GM18520 (cell line): ENCODE measurements around the gene FOSL1.
A peak's percentile ranks its signal among the peaks of the same experiment; 100 is the strongest.
"Not testable (repeated sequence)": the region's sequence is repeated elsewhere in the genome, so short reads cannot be mapped to it uniquely, and the experiment has no call there.

Source experiments
- ATAC-seq: cut with Tn5 transposase; IDR thresholded peaks from one replicate; pipeline ENCODE4 v1.9.1; 2021; ENCODE audit not compliant: unreplicated experiment

The FOSL1 gene

DNA sequence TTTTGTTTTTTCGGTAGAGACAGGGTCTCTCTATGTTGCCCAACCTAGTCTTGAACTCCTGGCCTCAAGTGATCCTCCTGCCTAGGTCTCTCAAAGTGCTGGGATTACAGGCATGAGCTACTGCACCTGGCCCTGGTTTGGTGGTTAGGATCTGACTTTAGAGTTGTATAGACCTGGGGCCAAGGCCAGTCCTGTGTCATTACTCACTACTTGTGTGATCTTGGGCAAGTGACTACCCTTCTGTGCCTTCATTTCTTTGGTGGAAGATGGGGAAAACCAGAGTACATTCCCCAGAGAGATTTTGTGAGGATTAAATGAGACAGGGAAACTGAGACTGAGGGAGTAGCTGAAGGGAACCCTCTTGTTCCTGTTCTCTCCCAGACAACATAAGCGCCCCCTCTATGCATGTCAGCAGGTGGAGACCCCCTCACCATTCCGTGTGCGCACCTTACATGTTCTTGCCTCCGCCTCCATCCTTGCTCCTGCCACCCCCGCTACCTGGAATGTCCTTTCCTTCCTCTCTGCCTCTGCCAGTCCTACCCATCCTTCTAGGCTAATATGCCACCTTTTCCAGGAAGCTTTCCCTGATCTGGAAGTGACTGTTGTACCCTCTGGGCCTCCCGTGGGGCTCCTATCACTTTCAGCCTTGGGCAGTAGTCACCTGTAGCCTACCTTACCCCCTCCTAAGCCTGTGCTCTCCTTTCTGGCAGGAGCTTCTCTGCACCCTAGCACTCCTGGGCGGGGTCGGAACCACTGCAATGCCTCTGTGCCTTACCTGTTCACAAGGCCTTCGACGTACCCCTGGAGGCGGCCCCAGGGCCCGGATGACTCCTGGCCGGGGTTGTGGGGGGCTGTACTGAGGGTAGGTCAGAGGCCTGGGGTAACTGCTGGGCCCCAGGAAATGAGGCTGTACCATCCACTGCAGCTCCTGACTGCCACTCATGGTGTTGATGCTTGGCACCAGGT, 3.9 kb downstream of the FOSL1 start:
- ATAC-seq = no peak

DNA sequence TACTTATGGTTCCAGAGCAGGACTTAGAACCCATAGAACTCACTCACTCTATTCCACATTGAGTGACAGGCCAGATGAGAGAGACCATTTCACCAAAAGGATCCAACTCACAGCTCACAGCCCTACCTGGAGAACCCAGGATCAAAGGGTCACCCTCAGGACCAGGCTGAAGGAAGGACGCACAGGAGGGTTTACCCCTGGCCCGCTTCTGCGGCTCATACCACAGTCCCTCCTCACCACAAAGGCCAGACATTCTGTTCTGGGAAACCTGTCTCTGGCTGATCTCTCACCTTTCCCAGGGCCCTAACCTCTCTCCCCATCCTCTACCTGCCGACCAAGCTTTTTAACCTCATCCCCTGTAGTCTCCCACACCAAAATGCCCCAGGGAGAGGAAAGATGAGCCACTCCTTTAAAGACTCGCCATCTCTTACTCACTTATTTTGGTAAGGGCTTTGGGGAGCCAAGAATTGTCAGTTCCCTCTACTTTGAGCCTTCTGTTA, 4.7 kb downstream of the FOSL1 start:
- no peak for ATAC-seq

DNA sequence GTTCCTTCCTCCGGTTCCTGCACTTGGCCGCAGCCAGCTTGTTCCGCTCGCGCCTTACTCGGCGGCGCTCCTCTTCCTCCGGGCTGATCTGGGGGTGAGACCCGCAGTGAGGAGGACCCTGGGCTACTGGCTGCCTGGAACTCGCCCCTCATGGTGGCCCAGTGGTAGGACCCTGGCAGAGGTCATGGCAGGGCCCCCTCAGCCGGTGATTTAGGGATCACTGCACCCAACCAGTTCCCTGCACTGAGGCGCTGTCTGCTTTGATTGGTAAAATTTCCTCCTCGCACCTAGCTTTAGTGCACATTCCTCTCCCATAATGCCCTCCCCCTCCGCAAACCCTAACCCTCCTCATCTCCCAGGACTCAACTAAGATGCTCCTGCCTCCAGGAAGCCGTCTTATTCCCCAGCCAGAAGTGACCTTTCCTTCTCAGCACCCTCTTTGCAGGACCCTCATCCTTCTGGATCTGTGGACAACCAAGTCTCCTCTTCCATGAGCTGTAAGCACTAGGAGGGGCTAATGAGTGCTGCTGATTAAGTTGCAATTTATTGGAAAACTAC, 6.1 kb downstream of the FOSL1 start:
- no peak for ATAC-seq

DNA sequence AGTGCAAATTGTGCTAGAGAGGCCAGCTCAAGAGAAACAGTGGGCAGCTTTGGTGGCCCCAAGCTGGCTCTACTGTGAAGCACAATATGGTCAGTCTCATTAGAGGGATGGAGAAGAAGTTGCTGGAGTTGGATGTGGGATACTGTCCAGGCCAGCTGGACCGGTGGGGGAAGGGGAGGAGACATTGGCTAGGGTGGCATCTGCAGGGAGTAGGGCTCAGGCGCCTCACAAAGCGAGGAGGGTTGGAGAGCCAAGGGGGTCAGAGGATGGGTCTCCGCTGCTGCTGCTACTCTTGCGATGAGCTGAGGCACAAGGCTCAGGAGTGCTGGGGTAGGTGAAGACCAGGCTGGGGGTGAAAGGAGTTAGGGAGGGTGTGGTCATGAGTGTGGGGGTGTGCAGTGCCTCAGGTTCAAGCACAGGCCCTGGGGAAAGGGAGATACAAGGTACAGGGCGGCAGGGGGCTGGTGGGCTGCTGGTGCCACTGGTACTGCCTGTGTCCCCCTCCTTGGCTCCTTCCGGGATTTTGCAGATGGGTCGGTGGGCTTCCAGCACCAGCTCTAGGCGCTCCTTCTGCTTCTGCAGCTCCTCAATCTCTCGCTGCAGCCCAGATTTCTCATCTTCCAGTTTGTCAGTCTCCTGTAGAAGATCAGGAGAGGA, 7.4 kb downstream of the FOSL1 start:
- no peak for ATAC-seq

DNA sequence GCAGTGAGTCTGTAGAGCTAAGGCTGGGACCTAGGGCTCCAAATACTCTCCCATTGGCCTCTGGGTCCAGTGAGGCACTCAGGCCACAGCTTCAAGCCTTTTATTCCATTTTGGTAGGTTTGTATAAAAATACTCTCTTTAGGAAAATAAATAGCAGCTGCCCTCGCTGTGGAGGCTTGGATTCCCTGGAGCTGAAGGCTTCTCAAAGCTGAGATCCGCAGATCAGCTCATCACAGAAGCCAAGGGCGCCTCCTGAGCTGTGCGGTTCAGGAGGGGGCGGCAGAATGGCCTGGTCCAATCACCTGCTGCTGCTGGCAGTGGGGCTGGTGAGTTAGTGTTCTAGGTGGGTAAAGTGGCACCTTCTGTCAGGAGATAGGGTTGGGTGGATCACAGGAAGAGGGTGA, 8.0 kb downstream of the FOSL1 start:
- not testable (repeated sequence) for ATAC-seq

DNA sequence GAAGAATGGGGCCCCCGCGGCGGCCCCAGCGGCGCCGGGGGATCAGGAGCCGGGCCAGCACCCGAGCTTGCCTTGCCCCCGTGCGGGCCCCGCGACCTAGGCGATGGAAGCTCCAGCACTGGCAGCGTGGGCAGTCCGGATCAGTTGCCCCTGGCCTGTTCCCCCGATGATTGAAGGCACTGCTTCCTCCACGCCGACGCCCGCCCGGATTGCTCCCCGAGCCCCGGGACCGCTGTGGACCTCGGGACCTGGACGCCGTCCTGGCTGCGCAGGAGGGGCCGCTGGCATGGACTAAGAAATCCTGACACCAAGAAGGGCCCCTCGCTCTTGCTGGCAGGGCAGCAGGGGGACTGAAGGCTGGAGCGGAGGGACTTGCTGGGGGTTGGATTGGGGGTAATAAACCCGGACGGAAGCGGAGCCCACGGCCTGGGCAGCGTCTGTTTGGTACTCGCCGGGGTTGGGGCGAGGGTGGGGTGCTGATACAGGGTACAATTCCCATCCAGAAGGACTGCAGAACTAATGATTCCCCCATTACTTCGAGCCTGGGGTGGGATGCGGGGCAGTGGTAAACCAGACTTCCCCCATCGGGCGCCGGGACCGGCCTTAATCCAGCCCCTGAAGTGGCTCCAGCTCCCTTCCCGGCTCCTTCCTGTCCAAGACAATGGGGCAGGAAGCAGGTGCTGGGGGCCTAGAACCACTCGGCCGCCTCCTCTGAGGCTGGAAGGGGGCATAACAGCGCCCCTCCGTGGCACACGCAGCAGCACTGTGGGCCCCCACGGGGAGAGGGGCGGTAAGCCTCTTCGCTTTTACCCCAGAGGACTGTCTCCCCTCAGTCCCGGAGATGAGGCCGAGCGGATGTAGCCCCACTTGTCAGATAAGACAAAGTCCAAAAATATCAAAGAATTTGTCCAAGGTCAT, 8.7 kb downstream of the FOSL1 start:
- no peak for ATAC-seq

DNA sequence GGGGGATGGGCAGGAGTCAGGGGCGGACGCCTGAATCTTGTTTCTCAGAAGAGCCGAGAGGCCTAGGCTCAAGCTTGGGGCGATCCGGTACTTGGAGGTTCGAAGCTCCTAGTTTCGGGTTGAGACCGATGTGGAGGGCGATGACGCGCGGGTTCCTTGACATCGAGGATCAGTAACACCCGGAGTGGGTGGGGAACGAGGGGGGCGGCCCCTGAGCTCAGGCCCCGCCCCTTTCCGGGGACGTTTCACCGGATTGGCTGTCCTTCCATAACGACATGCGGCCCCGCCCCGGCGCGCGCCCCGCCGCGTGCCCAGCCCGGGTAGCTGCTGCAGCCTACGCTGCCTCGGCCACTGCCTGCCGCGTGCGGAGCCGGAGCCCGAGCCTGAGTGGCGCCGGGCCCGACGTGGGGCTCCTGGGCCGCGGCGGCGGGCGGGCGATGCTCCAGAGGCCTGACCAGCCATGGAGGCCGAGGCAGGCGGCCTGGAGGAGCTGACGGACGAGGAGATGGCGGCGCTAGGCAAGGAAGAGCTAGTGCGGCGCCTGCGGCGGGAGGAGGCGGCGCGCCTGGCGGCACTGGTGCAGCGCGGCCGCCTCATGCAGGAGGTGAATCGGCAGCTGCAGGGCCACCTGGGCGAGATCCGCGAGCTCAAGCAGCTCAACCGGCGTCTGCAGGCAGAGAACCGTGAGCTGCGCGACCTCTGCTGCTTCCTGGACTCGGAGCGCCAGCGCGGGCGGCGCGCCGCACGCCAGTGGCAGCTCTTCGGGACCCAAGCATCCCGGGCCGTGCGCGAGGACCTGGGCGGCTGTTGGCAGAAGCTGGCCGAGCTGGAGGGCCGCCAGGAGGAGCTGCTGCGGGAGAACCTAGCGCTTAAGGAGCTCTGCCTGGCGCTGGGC, 9.6 kb downstream of the FOSL1 start, which contains the start of gene CCDC85B:
Gene CCDC85B, plus strand, starts transcription at position 350 of the 895 bp plus-strand sequence. Its CDS starts 111 bp downstream, at position 461.
- ATAC-seq = peak; percentile 49

DNA sequence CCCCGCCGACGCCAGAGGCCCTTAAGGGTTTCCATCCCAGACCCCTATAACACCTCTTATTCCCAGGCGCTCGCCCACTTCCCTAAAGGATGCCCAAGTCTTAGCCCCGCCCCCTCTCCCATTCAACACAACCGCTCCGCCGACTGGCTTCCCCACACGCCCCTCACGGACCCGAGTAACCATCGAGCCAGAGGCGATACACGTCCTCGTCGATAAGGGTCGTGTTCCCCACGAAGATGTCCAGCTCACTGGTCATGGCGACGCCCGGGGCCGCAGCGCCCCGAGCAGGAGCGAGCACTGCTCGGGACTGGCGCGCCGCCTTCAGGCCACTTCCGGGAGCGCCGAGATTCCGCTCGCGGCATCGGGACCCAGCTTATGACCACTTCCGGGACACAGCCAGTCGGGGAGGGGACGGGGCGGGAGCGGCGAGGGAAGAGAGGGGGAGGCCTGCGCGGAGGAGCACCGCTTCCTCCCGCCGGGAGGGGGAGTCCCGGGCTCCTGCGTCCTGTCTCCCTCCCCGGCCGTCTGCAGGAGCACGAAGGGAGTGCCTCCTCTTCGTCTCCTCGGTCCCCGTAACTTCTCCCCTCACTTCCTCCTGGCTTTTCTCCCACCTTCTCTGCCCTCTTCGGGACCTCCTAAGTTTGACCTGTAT, 11.9 kb downstream of the FOSL1 start, which contains the start of gene FIBP:
Gene FIBP, minus strand, starts transcription at position 309 of the 652 bp plus-strand sequence. Its CDS starts 53 bp downstream, at position 256.
- ATAC-seq = peak; percentile 25

DNA sequence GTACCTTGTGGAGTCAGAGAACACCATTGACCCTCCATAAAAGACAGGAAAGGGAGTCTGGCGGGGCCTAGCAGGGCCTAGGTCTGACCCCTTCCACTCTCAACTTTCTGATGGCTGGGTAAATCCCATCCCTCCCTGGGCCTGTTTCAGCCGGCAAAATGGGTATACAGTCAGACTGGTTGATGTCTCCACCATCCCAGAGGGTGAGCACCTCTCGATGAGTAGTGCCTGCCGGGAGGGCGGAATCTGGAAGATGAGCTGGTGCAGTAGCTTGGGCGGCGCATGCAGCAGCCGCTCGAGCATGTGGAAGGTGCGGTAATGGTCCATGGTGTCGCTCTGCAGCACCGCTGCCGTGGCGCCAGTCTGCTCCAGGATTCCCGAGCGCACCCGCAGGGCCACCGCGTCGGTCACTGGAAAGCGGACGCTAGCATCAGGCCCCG, 12.4 kb downstream of the FOSL1 start:
- ATAC-seq = no peak

DNA sequence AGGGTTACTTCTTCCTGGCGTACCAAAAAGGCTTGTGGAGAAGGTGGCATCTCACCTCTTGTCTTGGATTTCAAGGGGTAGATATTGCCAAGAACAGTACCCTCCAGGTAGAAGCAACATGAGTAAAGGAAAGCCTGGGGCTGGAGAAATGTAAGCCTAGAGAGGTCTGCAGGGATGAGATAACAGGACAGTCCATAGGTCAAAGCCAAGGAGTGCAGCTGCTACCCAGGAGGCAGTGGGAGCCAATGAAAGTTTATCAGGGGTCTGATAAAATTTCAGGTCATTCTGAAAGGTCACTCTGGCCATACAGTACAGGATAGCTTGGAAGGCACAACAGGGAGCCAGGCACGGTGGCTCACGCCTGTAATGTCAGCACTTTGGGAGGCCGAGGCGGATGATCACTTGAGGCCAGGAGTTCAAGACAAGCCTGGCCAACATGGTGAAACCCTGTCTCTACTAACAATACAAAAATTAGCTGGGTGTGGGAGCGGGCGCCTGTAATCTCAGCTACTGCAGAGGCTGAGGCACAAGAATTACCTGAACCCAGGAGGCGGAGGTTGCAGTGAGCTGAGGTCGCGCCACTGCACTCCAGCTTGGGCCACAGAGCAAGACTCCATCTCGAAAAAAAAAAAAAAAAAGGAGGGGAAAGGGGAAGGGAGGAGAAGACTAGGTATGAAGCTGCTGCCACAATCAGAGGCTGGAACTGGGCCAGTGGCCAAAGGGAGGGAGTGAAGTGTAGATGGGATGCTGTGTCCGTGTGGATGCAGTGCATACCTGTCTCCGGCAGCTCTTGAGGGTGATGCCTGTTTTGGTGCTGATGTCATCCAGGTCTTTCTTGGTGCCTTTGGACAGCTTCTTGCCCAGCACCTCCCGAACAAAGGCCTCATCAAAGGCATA, 13.1 kb downstream of the FOSL1 start:
- ATAC-seq = no peak

DNA sequence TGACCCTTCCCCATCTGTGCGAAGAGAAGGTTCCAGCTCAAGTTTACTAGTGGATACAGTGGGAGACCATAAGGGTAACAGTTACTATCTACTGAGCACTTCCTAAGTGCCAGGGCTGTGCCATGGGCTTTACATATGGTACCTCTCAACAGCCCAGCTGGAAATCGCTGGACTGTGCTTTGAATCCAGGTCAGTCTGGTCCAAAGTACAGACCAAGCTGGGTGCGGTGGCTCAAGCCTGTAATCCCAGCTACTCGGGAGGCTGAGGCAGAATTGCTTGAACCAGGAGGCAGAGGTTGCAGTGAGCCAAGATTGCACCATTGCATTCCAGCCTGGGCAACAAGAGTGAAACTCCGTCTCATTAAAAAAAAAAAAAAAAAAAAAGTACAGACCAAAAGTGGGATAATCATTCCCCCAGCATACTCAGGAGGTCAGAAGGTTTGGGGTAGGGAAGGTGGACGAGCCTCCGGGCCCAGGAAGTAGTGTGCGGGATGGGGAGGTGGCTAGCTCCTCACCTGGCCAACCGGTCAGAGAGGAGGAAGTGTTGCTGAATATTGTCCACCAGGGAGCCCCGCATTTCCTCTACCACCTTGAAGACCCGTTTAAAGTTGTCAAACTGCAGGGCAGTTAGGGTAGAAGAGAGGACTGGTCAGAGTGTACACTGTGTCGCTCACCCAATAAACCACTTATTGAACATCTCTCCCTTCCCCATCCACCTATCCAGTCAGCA, 14.2 kb downstream of the FOSL1 start:
- no peak for ATAC-seq

DNA sequence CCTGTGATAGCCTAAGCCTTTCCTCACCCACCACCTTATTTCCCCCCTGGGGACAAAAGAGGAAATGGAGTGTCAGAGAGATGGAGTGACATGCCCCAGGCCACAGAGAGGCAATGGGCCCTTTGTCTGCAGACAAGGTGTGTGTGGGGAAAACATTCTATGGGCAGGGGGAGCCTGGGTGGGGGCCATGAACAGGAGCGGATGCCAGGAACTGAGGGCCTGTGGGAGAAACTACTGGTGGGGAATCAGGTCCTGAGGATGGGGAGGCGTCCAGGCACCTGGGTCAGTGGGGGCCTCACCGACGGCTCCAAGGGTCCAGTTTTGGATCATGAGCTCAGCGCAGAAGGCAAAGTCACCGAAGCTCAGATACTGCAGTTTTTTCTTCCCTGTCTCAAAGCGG, 15.0 kb downstream of the FOSL1 start:
- no peak for ATAC-seq

DNA sequence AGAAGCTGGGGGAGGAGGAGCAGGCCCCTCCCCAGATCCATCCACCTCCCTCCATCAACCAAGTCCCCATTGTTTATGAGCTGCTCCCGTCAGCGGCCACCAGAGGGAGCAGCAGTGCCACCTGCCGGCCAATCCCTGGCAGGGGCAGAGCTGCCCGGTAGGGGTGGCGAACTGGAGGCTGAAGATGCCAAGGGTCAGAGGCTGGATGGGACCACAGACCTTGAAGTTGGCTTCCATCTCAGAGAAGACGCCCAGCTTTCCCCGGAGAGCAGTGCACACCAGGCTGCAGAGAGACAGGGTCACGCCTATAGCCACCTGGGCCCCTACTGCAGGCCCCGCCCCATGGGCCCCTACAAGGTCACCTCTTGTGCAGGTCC, 15.5 kb downstream of the FOSL1 start:
- no peak for ATAC-seq

DNA sequence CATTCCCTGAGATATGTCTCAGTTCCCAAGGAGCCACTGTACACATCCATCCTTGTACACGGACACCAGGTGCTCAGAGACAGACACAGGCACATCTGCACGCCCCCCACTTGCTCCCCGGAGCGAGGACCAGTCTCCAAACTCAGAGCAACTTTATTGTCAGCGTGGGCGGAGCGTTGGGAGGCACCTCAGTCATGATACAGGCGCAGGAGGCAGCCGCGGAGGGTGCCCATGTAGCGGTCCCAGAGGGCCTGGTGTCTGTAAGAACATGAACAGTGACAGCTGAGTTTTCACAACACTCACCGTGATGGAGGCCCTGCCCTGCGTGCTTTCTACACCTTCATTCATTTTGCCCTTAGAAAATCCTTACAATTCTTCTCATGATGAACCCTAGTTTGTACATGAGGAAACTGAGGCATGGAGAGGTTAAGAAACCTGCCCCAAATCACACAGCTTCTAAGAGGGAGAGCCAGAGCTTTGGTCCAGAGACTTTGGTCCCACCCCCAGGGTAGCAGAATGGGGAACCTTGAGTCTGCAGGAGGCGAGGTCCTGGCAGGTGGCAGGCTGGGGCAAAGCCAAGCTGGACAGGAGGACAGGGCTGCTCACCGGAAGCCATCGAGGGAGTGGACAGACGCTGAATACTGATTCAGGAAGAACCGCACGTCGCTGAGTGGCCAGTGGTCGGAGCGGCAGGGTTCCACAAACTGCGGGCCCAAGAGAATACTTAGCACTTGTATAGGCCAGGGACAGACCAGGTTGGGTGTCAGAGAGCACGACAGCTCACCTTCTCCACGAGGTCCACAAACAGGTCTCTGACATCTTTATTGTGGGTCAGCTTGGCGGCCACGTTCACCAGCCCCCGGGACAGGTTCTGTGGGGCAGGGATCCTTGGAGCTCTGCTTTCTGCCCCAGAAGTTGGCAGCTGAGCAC, 16.1 kb downstream of the FOSL1 start:
- ATAC-seq = no peak

DNA sequence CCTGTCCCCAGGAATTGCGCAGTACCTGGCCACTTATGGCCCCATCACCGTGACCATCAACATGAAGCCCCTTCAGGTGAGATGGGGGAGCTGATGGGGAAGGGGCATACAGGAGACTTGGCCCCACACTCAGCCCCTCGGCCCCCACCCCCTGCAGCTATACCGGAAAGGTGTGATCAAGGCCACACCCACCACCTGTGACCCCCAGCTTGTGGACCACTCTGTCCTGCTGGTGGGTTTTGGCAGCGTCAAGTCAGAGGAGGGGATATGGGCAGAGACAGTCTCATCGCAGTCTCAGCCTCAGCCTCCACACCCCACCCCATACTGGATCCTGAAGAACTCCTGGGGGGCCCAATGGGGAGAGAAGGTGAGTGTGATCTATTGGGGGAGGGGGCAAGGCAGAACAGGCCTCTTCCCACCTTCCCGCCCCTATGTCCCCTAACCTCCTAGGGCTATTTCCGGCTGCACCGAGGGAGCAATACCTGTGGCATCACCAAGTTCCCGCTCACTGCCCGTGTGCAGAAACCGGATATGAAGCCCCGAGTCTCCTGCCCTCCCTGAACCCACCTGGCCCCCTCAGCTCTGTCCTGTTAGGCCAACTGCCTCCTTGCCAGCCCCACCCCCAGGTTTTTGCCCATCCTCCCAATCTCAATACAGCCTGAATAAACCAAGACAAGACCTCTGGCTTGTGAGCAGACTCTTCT, 17.0 kb downstream of the FOSL1 start:
- ATAC-seq = no peak
